ENCODE results near the gene FARS2. TPM values are rescaled to one million over a fixed set of nuclear protein-coding genes. Genes with fewer than 3 reads are reported as not detected.

Gene FARS2
- total and polyA plus RNA-seq, 5 donors from 2014 or later = 26.9 to 39.7 (median 34.9) TPM

GRCh38 chr6:5589422-5590141, 328.3 kb downstream of the FARS2 start:
- Histone ChIP-seq H3K36me3 (ENCODE audit: control insufficient read depth, insufficient read depth, low read length) (peaks cover 3% of the 10 kb centered on the region), H3K9me3 (ENCODE audit: control insufficient read depth in 2 of 2, low read length in 2 of 2) (no peaks in the 10 kb centered on the region), H3K4me3 (ENCODE audit: low read depth, low read length) (no peak overlapping the region), H3K4me1 (ENCODE audit: control insufficient read depth, insufficient read depth, low read length, poor library complexity, severe bottlenecking) (no peaks in the 10 kb centered on the region), H3K27ac (ENCODE audit: insufficient read depth, low read length, poor library complexity, severe bottlenecking) (no peak overlapping the region), H3K27me3 (ENCODE audit: control insufficient read depth, insufficient read depth, low read length) (no peaks in the 10 kb centered on the region)
- Mint-ChIP-seq H3K27ac (no peak overlapping the region), H3K9me3 (peaks cover 0 to 12% (median 2%) of the 10 kb centered on the region in 7 donors), H3K27me3 (no peaks in the 10 kb centered on the region), H3K4me1 (peaks cover 0 to 6% (median 1%) of the 10 kb centered on the region in 4 donors), H3K4me3 (no peak overlapping the region), H3K36me3 (peaks cover 11% of the 10 kb centered on the region)
- ATAC-seq (ENCODE audit: low read depth in 2 of 2) = no peak
- no peak for DNase-seq

DNA sequence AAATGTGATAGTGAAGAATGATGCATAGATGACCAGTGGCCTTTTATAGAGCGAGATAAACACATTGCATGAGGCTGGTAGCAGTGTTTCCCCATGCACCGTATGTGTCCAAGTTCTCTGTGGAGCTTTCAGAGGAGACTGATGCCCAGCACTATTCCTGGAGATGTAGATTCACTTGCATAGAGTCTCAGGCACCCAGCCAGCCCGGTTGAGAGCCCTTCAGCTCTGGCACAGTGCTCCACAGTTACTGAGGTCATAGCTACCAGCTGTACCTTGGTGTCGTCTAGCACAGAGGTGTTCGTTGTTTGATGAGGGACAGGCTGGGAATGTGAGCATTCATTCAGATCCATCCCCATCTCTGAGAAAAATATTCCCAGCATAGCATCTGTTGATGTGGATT, 328.9 kb downstream of the FARS2 start:
- H3K4me1 ChIP-seq (ENCODE audit: control insufficient read depth, insufficient read depth, low read length, poor library complexity, severe bottlenecking) = no peaks in the 10 kb centered on the region
- H3K4me1 Mint-ChIP-seq = peaks cover 0 to 6% (median 1%) of the 10 kb centered on the region in 4 donors
- no peak overlapping the region for H3K27ac Mint-ChIP-seq
- no peak overlapping the region for H3K4me3 ChIP-seq (ENCODE audit: low read depth, low read length)
- no peak overlapping the region for H3K4me3 Mint-ChIP-seq
- H3K27me3 ChIP-seq (ENCODE audit: control insufficient read depth, insufficient read depth, low read length) = no peaks in the 10 kb centered on the region
- peaks cover 3% of the 10 kb centered on the region for H3K36me3 ChIP-seq (ENCODE audit: control insufficient read depth, insufficient read depth, low read length)
- no peak for ATAC-seq (ENCODE audit: low read depth in 2 of 2)
- no peaks in the 10 kb centered on the region for H3K27me3 Mint-ChIP-seq
- H3K9me3 ChIP-seq (ENCODE audit: control insufficient read depth in 2 of 2, low read length in 2 of 2) = no peaks in the 10 kb centered on the region
- no peak overlapping the region for H3K27ac ChIP-seq (ENCODE audit: insufficient read depth, low read length, poor library complexity, severe bottlenecking)
- peaks cover 0 to 12% (median 0%) of the 10 kb centered on the region in 7 donors for H3K9me3 Mint-ChIP-seq
- H3K36me3 Mint-ChIP-seq = peaks cover 11% of the 10 kb centered on the region
- DNase-seq = no peak

GRCh38 chr6:5592886-5593519, 331.7 kb downstream of the FARS2 start:
- Histone ChIP-seq H3K4me3 (ENCODE audit: low read depth, low read length) (no peak overlapping the region), H3K27ac (ENCODE audit: insufficient read depth, low read length, poor library complexity, severe bottlenecking) (no peak overlapping the region), H3K36me3 (ENCODE audit: control insufficient read depth, insufficient read depth, low read length) (peaks cover 3% of the 10 kb centered on the region), H3K27me3 (ENCODE audit: control insufficient read depth, insufficient read depth, low read length) (no peaks in the 10 kb centered on the region), H3K9me3 (ENCODE audit: control insufficient read depth in 2 of 2, low read length in 2 of 2) (no peaks in the 10 kb centered on the region), H3K4me1 (ENCODE audit: control insufficient read depth, insufficient read depth, low read length, poor library complexity, severe bottlenecking) (no peaks in the 10 kb centered on the region)
- DNase-seq (no peak), ATAC-seq (ENCODE audit: low read depth in 2 of 2) (no peak)
- H3K9me3 Mint-ChIP-seq = no peaks in the 10 kb centered on the region
- no peak overlapping the region for H3K27ac Mint-ChIP-seq
- no peak overlapping the region for H3K4me3 Mint-ChIP-seq
- no peaks in the 10 kb centered on the region for H3K27me3 Mint-ChIP-seq
- H3K36me3 Mint-ChIP-seq = peaks cover 7% of the 10 kb centered on the region
- peaks cover 0 to 6% (median 1%) of the 10 kb centered on the region in 4 donors for H3K4me1 Mint-ChIP-seq

GRCh38 chr6:5595184-5595583, 333.9 kb downstream of the FARS2 start:
- no peak for DNase-seq
- H3K27me3 ChIP-seq (ENCODE audit: control insufficient read depth, insufficient read depth, low read length) = no peaks in the 10 kb centered on the region

DNA sequence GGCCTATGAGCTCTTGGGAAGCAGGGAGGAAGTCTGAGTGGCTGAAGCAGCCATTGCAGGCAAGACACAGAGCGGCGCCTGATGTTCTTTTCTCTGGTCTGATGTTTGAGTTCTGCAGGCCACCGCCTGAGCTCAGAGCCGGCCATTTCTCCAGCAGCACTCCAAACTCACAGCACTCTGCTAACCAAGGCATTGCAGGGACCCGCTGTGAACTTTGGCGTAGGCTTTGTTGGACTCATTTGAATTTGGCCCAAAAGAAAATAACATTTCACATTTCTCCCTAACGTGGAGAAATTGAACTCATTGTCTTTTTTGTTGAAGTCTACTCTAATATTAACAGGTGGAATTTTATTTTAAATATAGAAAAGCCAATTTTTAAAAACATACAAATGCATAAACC, 336.1 kb downstream of the FARS2 start:
- no peaks in the 10 kb centered on the region for H3K36me3 ChIP-seq (ENCODE audit: control insufficient read depth, insufficient read depth, low read length)
- Mint-ChIP-seq H3K27ac (no peak overlapping the region), H3K36me3 (peaks cover 17% of the 10 kb centered on the region), H3K9me3 (no peaks in the 10 kb centered on the region), H3K4me3 (no peak overlapping the region), H3K4me1 (peaks cover 0 to 7% (median 0%) of the 10 kb centered on the region in 4 donors), H3K27me3 (no peaks in the 10 kb centered on the region)
- DNase-seq (no peak), ATAC-seq (ENCODE audit: low read depth in 2 of 2) (no peak)
- H3K27me3 ChIP-seq (ENCODE audit: control insufficient read depth, insufficient read depth, low read length) = no peaks in the 10 kb centered on the region
- H3K9me3 ChIP-seq (ENCODE audit: control insufficient read depth in 2 of 2, low read length in 2 of 2) = no peaks in the 10 kb centered on the region
- no peak overlapping the region for H3K4me3 ChIP-seq (ENCODE audit: low read depth, low read length)
- no peaks in the 10 kb centered on the region for H3K4me1 ChIP-seq (ENCODE audit: control insufficient read depth, insufficient read depth, low read length, poor library complexity, severe bottlenecking)
- H3K27ac ChIP-seq (ENCODE audit: insufficient read depth, low read length, poor library complexity, severe bottlenecking) = no peak overlapping the region

More at GRCh38 chr6:5595184-5595583, 333.9 kb downstream of the FARS2 start:
- peaks cover 3% of the 10 kb centered on the region for H3K36me3 ChIP-seq (ENCODE audit: control insufficient read depth, insufficient read depth, low read length)
- H3K9me3 Mint-ChIP-seq = no peaks in the 10 kb centered on the region
- no peak for ATAC-seq (ENCODE audit: low read depth in 2 of 2)
- H3K4me1 ChIP-seq (ENCODE audit: control insufficient read depth, insufficient read depth, low read length, poor library complexity, severe bottlenecking) = no peaks in the 10 kb centered on the region
- peaks cover 15% of the 10 kb centered on the region for H3K36me3 Mint-ChIP-seq
- H3K27me3 Mint-ChIP-seq = no peaks in the 10 kb centered on the region
- H3K4me1 Mint-ChIP-seq = peaks cover 0 to 6% (median 0%) of the 10 kb centered on the region in 4 donors
- H3K27ac ChIP-seq (ENCODE audit: insufficient read depth, low read length, poor library complexity, severe bottlenecking) = no peak overlapping the region
- H3K9me3 ChIP-seq (ENCODE audit: control insufficient read depth in 2 of 2, low read length in 2 of 2) = no peaks in the 10 kb centered on the region
- H3K4me3 Mint-ChIP-seq = no peak overlapping the region
- H3K4me3 ChIP-seq (ENCODE audit: low read depth, low read length) = no peak overlapping the region
- peak overlapping the region in 1 of 3 donors; percentile 31 for H3K27ac Mint-ChIP-seq

GRCh38 chr6:5598123-5598522, 336.8 kb downstream of the FARS2 start:
- peaks cover 0 to 4% (median 0%) of the 10 kb centered on the region in 4 donors for H3K4me1 Mint-ChIP-seq
- no peaks in the 10 kb centered on the region for H3K9me3 ChIP-seq (ENCODE audit: control insufficient read depth in 2 of 2, low read length in 2 of 2)
- H3K27me3 Mint-ChIP-seq = no peaks in the 10 kb centered on the region
- no peak overlapping the region for H3K4me3 Mint-ChIP-seq
- no peaks in the 10 kb centered on the region for H3K9me3 Mint-ChIP-seq
- DNase-seq (no peak), ATAC-seq (ENCODE audit: low read depth in 2 of 2) (no peak)
- no peaks in the 10 kb centered on the region for H3K27me3 ChIP-seq (ENCODE audit: control insufficient read depth, insufficient read depth, low read length)
- H3K4me1 ChIP-seq (ENCODE audit: control insufficient read depth, insufficient read depth, low read length, poor library complexity, severe bottlenecking) = no peaks in the 10 kb centered on the region
- no peak overlapping the region for H3K4me3 ChIP-seq (ENCODE audit: low read depth, low read length)
- H3K36me3 ChIP-seq (ENCODE audit: control insufficient read depth, insufficient read depth, low read length) = no peaks in the 10 kb centered on the region
- H3K36me3 Mint-ChIP-seq = peaks cover 22% of the 10 kb centered on the region
- H3K27ac Mint-ChIP-seq = no peak overlapping the region
- no peak overlapping the region for H3K27ac ChIP-seq (ENCODE audit: insufficient read depth, low read length, poor library complexity, severe bottlenecking)

- no peaks in the 10 kb centered on the region for H3K27me3 Mint-ChIP-seq
- no peak for DNase-seq
- peaks cover 0 to 4% (median 0%) of the 10 kb centered on the region in 4 donors for H3K4me1 Mint-ChIP-seq
- Histone ChIP-seq H3K9me3 (ENCODE audit: control insufficient read depth in 2 of 2, low read length in 2 of 2) (no peaks in the 10 kb centered on the region), H3K36me3 (ENCODE audit: control insufficient read depth, insufficient read depth, low read length) (no peaks in the 10 kb centered on the region), H3K27me3 (ENCODE audit: control insufficient read depth, insufficient read depth, low read length) (no peaks in the 10 kb centered on the region), H3K4me3 (ENCODE audit: low read depth, low read length) (no peak overlapping the region), H3K27ac (ENCODE audit: insufficient read depth, low read length, poor library complexity, severe bottlenecking) (no peak overlapping the region), H3K4me1 (ENCODE audit: control insufficient read depth, insufficient read depth, low read length, poor library complexity, severe bottlenecking) (no peaks in the 10 kb centered on the region)
- peaks cover 22% of the 10 kb centered on the region for H3K36me3 Mint-ChIP-seq
- no peaks in the 10 kb centered on the region for H3K9me3 Mint-ChIP-seq
- H3K4me3 Mint-ChIP-seq = no peak overlapping the region
- H3K27ac Mint-ChIP-seq = no peak overlapping the region
- no peak for ATAC-seq (ENCODE audit: low read depth in 2 of 2)
These were observed 337.8 kb downstream of the FARS2 start for GRCh38 chr6:5599127-5599526.
